HEK293T (cell line): Measurements from ENCODE around the gene SLC22A12.

Source experiments
- FOXK2 ChIP-seq: fragments of 450-650 bp; IDR thresholded peaks from 2 replicates; pipeline ENCODE4 v1.6.1; 2016; ENCODE audit warnings: mild to moderate bottlenecking
- FOXM1 ChIP-seq: fragments of 450-650 bp; IDR thresholded peaks from 2 replicates; pipeline ENCODE4 v1.6.1; 2017; ENCODE audit warnings: mild to moderate bottlenecking, borderline replicate concordance
- HDGF ChIP-seq: fragments of 450-650 bp; IDR thresholded peaks from 2 replicates; pipeline ENCODE4 v1.6.1; 2017; ENCODE audit warnings: antibody characterized with exemption, borderline replicate concordance
- LEF1 ChIP-seq: fragments of 450-650 bp; IDR thresholded peaks from 2 replicates; pipeline ENCODE4 v1.6.1; 2017; ENCODE audit warnings: mild to moderate bottlenecking, borderline replicate concordance
- PKNOX1 ChIP-seq: fragments of 450-650 bp; IDR thresholded peaks from 2 replicates; pipeline ENCODE4 v1.6.1; 2016
- SUZ12 ChIP-seq: fragments of 450-650 bp; IDR thresholded peaks from 2 replicates; pipeline ENCODE4 v1.6.1; 2016; ENCODE audit warnings: mild to moderate bottlenecking

GRCh38 chr11:64545619-64546018, 45.4 kb upstream of the SLC22A12 start:
- TF ChIP-seq FOXK2 (no peak), LEF1 (no peak), FOXM1 (no peak), PKNOX1 (no peak), HDGF (no peak), SUZ12 (no peak)
